Progenitor cell of endocrine pancreas (in vitro differentiated cells): ENCODE measurements around the gene PLCB2. TPM values are rescaled to one million over a fixed set of nuclear protein-coding genes. Genes with fewer than 3 reads are reported as not detected.
A peak's percentile ranks its signal among the peaks of the same experiment; 100 is the strongest.

Source experiments
- DNase-seq: peaks from one replicate; pipeline ENCODE4 v3.0.0; 2021; ENCODE audit warnings: low spot score; ENCODE audit not compliant: unreplicated experiment
- H3K27ac Mint-ChIP-seq: 2 replicates; pipeline ENCODE4 v1.8.0; 2021; ENCODE audit warnings: mild to moderate bottlenecking, moderate library complexity, mixed read lengths
- H3K27me3 Mint-ChIP-seq: 2 replicates; pipeline ENCODE4 v1.8.0; 2021; ENCODE audit warnings: mixed read lengths
- H3K36me3 Mint-ChIP-seq: 2 replicates; pipeline ENCODE4 v1.8.0; 2022; ENCODE audit warnings: mixed read lengths; ENCODE audit not compliant: insufficient read depth
- H3K4me1 Mint-ChIP-seq: 2 replicates; pipeline ENCODE4 v1.8.0; 2021; ENCODE audit warnings: low read depth, mixed read lengths
- H3K4me3 Mint-ChIP-seq: 2 replicates; pipeline ENCODE4 v1.8.0; 2021; ENCODE audit warnings: low read depth, mild to moderate bottlenecking, moderate library complexity, mixed read lengths
- H3K9me3 Mint-ChIP-seq: 2 replicates; pipeline ENCODE4 v1.8.0; 2021; ENCODE audit warnings: low read depth, mixed read lengths
- CTCF ChIP-seq: fragments of 200-600 bp; sonication (generic); IDR thresholded peaks from one replicate; pipeline ENCODE4 v1.5.0; 2021; ENCODE audit warnings: antibody characterized with exemption, mild to moderate bottlenecking; ENCODE audit not compliant: unreplicated experiment
- total RNA-seq: library from RNA; stranded (reverse); gene quantifications from 2 replicates; pipeline ENCODE4 v1.2.1, GENCODE V29; 2021

The PLCB2 gene
- total RNA-seq, 1 donor from 2014 or later, result 2.5 TPM

- H3K27ac Mint-ChIP-seq, result no peak overlapping the region
- no peak for TF ChIP-seq CTCF
- no peak for DNase-seq
- H3K27me3 Mint-ChIP-seq, result peaks cover 51% of the 10 kb centered on the region
- peaks cover 2% of the 10 kb centered on the region for H3K36me3 Mint-ChIP-seq
- peaks cover 1% of the 10 kb centered on the region for H3K4me1 Mint-ChIP-seq
- H3K4me3 Mint-ChIP-seq, result no peak overlapping the region
- H3K9me3 Mint-ChIP-seq, result no peaks in the 10 kb centered on the region
Measured at GRCh38 chr15:40331026-40331425, 23.3 kb upstream of the PLCB2 start.

- Mint-ChIP-seq H3K36me3 (peaks cover 4% of the 10 kb centered on the region), H3K4me3 (no peak overlapping the region), H3K27ac (no peak overlapping the region), H3K4me1 (peaks cover 1% of the 10 kb centered on the region), H3K27me3 (peaks cover 53% of the 10 kb centered on the region), H3K9me3 (no peaks in the 10 kb centered on the region)
- TF ChIP-seq CTCF, result no peak
- no peak for DNase-seq
Measured at GRCh38 chr15:40330368-40330836, 22.7 kb upstream of the PLCB2 start.

GRCh38 chr15:40329804-40330203 lies 22.1 kb upstream of the PLCB2 start:
- Mint-ChIP-seq H3K4me1 (peaks cover 1% of the 10 kb centered on the region), H3K36me3 (peaks cover 4% of the 10 kb centered on the region), H3K9me3 (no peaks in the 10 kb centered on the region), H3K27ac (peak overlapping the region; percentile 44), H3K4me3 (no peak overlapping the region), H3K27me3 (peaks cover 59% of the 10 kb centered on the region)
- DNase-seq, result no peak
- no peak for TF ChIP-seq CTCF

- no peak for DNase-seq
- Mint-ChIP-seq H3K4me1 (no peaks in the 10 kb centered on the region), H3K9me3 (no peaks in the 10 kb centered on the region), H3K27me3 (peaks cover 54% of the 10 kb centered on the region), H3K36me3 (peaks cover 4% of the 10 kb centered on the region), H3K27ac (no peak overlapping the region), H3K4me3 (no peak overlapping the region)
- TF ChIP-seq CTCF, result no peak
Measured at GRCh38 chr15:40328751-40329150, 21.0 kb upstream of the PLCB2 start.

GRCh38 chr15:40328176-40328575 lies 20.4 kb upstream of the PLCB2 start:
- peaks cover 53% of the 10 kb centered on the region for H3K27me3 Mint-ChIP-seq
- DNase-seq, result no peak
- H3K4me1 Mint-ChIP-seq, result no peaks in the 10 kb centered on the region
- H3K9me3 Mint-ChIP-seq, result no peaks in the 10 kb centered on the region
- H3K36me3 Mint-ChIP-seq, result peaks cover 4% of the 10 kb centered on the region
- no peak for TF ChIP-seq CTCF
- no peak overlapping the region for H3K27ac Mint-ChIP-seq
- no peak overlapping the region for H3K4me3 Mint-ChIP-seq
